GM12875 (cell line): ENCODE data around the gene RBM20.

Source experiments
- H3K4me3 ChIP-seq: one replicate; pipeline ENCODE4 v1.5.1; 2011; ENCODE audit warnings: low read depth, low read length, control low read depth
- CTCF ChIP-seq: IDR thresholded peaks from 2 replicates; pipeline ENCODE4 v1.5.1; 2011; ENCODE audit warnings: low read depth, mild to moderate bottlenecking, control low read depth, inconsistent platforms, low read length, moderate library complexity, borderline replicate concordance; ENCODE audit not compliant: insufficient read depth

RBM20 gene

GRCh38 chr10:110789604-110790433 lies 145.7 kb downstream of the RBM20 start:
- TF ChIP-seq CTCF = no peak

GRCh38 chr10:110790913-110791506 lies 146.9 kb downstream of the RBM20 start:
- no peak overlapping the region for H3K4me3 ChIP-seq
- TF ChIP-seq CTCF = no peak

More at GRCh38 chr10:110789604-110790433, 145.7 kb downstream of the RBM20 start:
- no peak overlapping the region for H3K4me3 ChIP-seq

- no peak overlapping the region for H3K4me3 ChIP-seq
- TF ChIP-seq CTCF = no peak
Observed at GRCh38 chr10:110791541-110792073, 147.5 kb downstream of the RBM20 start.

GRCh38 chr10:110792476-110793125 lies 148.5 kb downstream of the RBM20 start:
- no peak for TF ChIP-seq CTCF

DNA sequence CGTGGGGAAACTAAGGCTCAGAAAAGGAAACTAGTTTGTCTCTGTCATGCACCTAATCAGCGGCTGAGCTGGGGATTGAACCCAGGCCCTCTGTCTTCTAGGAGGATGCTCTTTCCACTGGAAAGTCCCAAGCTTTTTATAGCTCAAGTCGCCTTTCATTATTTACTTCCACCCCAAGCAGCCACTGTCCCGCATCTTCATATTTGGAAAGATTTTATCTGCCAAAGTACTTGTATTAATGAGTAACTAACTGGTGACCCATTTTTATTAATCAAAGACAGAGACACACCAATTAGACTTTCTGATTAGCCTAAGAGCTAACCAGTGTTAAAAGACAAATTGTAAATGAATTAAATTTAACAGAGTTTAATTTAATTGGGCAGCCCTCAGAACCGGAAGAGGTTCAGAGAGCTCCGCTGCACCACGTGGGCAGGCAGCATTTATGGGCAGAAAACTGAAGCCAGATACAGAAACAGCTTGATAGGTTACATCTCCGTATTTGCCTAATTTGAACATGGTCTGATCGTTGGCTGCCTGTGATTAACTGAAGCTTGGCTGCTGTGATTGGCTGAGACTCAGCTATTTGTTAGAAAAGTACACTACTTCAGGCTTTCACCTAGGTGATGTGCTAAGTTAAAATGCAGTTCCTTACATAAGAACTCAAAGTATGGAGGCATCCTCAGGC lies 149.1 kb downstream of the RBM20 start:
- no peak overlapping the region for H3K4me3 ChIP-seq
- TF ChIP-seq CTCF = no peak

More at GRCh38 chr10:110792476-110793125, 148.5 kb downstream of the RBM20 start:
- no peak overlapping the region for H3K4me3 ChIP-seq

DNA sequence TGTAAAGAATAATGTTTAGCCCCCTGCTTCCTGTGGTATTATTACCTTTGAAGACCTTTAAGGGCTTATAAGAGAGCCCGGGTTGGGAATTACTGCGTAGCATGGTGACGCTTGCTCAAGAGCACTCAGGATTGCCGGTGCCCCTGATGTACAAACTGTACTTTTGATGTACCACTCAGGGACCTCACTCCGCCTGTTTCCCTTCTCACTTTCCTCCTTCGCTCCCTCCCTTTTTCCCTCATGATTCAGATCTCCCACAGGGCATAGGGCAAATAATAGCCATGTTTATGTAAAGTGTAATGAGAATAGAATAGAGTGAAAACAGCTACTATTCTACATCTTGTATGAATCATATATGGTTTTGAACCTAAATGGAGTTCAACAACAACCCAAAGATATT lies 149.8 kb downstream of the RBM20 start:
- no peak overlapping the region for H3K4me3 ChIP-seq
- TF ChIP-seq CTCF = no peak
